ENCODE data around the gene OOSP3.

- TF ChIP-seq TAF1 (IDR thresholded peaks at IDR 0.05; ENCODE audit: borderline replicate concordance, low read depth, low read length), result no peak
- TF ChIP-seq POLR2A (IDR thresholded peaks at IDR 0.05; ENCODE audit: low read depth, low read length), result no peak
- no peak for TF ChIP-seq POLR2AphosphoS5 (IDR thresholded peaks at IDR 0.05; ENCODE audit: low read depth, low read length)
Measured at GRCh38 chr11:59866397-59866796, 12.2 kb upstream of the OOSP3 start, which contains the start of gene TCN1.
